ENCODE results near the gene RBMS3.
"Not testable (repeated sequence)": the region's sequence is repeated elsewhere in the genome, so short reads cannot be mapped to it uniquely, and the experiment has no call there.

RBMS3 gene

DNA sequence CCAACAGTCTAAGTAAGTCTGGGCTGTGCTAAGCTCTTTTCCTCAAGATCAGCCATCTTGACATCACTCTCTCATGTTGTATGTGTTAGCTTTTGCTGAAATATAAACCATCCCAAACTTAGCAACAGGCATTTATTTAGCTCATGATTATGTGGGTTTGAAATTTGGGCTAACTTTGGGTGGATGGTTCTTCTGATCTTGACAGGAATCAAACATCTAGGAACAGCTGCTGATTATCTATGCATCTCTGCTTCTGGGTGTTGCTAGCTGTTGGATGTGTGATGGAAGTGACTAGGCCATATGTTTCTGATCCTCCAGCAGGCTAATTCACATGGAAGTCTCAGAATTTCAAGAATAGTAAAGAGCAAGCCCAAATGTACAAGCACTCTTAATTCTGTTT lies 710.3 kb downstream of the RBMS3 start:
- DNase-seq = no peak

DNA sequence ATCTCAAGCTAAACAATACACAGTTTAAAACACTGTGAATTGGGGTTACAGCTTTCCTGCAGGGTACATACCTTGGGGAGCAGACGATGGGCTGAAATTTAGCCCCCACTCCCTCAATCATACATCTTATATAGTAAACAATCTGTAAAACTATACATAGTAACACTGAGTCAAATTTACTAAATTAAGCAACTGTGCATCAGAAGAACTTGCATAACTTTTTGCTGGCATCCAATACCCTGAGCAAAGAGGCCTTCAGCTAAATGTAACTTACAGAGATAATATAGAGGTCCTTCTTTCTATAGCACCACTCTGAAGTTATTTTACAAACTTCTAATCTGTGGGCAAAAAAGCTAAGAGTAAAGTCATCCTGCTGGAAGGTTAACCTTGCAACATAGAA lies 721.9 kb downstream of the RBMS3 start:
- no peak for DNase-seq

DNA sequence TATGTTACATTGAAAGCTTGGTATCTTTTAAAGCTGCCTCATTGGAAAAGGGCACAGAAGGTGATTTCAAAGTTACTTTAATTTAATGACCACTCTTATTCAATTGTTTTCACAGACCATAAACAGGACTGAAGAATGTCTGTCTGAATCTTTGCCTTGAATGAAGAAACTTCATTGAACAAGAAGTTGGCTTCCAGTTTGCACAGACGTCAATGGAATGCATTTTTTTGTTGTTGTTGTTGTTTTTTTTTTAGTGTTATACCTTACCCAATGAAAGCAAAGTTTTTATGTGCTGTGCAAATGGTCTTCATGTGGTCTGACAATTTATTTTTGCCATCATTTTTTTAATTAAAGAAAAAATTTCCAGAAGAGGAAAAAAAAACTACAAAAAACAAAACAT lies 722.9 kb downstream of the RBMS3 start:
- DNase-seq = no peak

DNA sequence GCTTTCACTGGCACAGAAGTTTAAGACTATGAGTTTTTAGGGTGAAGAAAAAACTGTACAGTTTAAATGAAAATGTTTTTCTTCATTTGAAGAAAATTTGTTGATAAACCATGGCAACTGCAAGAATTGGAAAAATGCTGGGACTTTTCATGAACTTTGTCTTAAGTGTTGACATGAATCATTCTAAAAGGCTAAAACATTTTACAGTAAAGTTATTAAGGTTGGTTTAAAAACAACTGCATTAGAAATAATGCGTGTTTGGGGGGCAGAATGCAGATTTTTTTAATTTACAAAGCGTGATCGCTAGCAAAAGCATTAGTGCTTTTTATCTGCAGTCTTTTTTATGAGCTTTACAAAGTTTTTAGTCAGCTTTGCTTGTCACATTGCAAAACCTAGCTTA lies 723.6 kb downstream of the RBMS3 start:
- DNase-seq = no peak

DNA sequence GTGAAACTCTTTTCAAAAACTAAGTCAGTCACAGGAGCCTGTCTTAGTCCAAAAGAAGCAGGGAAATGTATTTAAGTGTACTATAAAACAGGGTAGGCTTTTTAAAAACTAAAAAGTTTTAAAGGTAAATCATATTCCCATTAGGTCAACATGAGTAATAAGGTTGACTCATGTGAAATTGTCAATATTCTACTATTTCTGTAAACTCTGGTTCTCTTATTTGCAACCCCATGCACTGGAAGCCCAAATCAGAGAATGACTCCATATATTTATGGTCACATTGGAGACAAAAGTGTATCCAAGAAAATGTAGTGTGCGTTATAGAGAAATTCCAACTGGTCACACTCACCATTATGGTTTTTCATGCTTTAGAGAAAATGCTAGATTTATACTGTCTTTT lies 725.2 kb downstream of the RBMS3 start:
- no peak for DNase-seq

DNA sequence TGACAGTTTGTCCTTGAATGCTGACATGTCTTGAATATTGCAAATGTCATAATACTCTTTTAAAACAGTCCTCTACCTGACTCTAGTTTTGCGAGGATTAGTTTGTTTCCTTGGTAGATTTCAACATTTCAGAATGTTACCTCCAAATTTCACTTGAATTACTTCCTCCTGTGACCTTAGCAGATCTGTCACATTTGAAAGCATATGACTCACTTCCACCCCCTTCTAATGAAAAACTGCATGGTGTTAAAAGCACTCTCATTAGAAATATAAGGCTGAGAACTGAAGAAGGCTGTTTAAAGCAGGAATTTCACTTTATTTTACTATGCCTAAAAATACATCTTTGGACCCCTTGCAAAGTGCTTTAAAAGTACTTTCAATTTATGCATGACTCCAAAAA lies 726.8 kb downstream of the RBMS3 start:
- no peak for DNase-seq

DNA sequence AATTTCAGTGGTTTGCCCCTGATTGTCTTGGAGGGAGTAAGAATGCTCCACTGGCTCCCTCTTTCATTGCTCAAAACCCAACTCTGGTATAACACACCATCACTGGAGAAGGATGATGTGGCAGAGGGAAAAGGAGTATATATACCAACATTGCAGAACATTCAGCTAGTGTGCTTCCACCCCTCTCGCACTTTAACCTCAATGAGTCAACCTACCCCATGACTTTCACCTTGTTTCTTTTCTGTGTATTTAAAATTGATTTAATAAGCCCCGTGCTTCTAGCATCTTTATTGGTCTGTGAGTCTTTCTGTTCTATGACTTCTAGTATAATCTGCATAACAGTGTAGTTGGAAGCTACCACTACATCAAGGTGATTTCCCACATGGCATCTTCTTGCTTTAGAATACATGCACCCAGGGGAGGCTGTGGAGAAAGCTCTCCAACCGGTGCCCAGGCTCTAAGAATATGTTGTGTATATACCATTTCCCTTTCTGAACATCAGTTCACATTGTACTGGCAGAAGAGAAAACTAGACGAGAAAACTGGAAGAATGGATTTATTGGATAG lies 730.4 kb downstream of the RBMS3 start:
- no peak for DNase-seq

DNA sequence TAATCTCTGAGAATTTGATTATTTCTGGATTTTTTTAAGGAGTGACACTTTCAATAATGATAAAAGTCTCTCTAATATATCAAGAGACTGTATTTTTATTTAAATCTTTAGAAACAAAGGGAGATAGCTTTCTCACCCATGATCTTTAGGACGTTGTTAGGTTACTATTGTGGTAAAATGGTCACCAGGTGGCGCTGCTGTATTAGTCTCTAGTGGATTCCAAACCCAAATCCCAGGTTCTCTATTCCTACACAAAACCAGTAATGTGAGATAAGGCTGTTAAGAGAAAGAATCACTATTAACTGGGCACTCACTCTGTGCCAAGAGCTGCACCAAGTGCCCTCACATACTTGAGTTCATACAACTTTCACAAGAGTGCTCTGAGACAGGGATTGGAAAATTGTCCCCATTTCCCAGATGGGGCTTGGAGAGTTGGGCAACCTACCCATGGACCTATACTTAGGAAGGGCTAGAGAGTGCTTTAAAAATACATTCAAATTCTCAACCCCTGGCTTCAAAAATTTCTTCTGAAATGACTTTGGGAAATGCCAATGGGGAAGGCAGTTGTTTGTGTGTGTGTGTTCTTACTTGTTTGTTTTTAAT lies 732.2 kb downstream of the RBMS3 start:
- DNase-seq = peak; percentile 71

DNA sequence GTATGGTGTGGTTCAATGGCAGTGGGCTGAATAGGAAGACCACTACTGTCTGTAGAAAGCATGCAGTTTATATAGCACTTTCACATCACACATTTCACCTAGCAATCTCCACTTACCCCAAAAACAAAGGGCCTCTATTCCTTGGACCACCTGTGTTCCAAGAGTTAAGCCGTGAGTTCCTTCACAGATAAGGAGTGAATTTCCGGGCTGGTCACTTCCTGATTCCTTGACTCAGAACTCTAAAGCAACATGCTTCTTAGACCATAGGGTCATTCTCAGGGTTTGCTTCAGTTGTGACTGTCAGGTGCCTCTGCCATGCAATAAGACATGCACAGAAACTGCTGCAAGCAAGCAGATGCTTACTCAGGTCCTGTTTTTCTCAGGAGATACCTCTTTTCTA lies 737.0 kb downstream of the RBMS3 start:
- no peak for DNase-seq

DNA sequence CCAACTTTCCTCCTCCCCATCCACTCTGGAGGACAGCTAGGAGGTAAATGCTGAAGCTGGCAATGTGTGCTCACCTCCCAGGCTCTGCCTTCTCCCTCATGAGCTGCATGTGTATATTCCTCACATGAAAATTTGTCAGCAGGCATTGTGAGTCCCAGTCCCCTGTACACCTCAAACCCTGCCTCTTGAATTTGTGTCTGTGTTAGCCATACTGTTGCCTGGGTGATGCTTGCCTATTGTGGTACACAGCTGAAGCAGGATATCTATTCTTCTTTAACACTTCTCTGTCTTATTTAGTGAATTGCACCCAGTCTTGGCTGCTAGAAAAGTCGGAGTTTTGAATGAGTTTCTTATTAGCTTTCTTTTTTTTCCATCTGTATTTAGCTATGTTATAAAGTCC lies 739.5 kb downstream of the RBMS3 start:
- DNase-seq = no peak

DNA sequence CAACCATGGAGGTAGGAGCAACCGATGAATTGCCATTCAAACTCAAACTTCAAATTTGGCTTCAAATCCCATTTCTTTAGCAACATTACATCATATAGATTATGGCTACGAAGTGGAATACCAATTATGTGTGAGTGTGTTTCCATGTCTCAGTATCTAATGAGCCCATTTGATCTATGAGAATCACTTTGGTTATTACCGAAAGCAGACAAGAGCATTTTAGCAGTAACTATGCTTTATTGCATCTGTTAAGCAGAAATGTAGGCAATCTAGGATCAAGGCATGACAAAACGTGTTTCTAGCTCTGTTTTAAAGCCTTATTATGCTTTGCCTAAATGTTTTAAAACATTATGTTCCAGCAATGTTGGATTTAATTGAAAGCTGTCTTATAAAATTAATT lies 743.6 kb downstream of the RBMS3 start:
- no peak for DNase-seq

DNA sequence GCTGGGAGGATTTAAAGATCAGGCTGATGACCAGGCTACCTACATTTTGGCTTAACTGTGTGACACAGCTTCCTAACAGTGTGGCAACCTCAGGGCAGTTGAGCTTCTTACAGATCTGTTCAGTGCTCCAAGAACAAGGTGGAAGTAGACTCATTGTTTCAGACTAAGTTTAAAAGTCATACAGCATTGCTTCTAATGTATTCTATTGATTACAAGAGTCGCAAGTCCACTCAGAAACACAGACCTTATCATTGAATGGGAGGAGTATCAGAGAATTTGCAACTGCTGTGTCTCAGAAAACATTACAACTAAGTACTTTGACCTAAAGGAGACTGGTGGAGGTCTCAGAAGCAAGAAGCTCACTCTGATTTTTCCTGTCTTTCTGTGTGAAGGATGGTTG lies 746.0 kb downstream of the RBMS3 start:
- DNase-seq = no peak

DNA sequence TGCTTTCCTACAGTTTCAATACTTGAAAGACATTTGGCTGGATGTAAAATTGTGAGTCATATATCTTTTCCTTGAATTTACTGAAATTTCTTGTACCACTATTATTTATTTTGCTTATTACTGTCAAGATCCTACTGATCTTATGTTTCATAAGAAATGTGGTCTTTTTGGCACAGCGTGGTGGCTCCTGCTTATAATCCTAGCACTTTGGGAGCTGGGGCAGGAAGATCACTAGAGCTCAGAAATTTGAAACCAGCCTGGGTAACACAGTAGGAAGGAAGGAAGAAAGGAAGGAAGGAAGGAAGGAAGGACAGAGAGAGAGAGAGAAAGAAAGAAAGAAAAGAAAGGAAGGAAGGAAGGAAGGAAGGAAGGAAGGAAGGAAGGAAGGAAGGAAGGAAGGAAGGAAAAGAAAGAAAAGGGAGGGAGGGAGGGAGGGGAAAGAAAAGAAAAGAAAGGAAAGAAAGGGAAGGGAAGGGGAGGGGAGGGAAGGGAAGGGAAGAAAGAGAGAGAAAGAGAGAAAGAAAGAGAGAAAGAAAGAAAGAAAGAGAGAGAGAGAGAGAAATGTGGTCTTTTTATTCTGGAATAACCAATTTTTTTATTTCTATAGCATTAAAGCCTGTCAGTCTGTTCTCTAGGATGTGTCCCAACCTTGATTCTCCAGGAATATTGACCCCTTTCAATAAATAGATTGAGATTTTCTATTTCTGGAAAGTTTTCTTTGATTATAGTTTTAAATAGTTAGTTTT lies 753.5 kb downstream of the RBMS3 start:
- no peak for DNase-seq

DNA sequence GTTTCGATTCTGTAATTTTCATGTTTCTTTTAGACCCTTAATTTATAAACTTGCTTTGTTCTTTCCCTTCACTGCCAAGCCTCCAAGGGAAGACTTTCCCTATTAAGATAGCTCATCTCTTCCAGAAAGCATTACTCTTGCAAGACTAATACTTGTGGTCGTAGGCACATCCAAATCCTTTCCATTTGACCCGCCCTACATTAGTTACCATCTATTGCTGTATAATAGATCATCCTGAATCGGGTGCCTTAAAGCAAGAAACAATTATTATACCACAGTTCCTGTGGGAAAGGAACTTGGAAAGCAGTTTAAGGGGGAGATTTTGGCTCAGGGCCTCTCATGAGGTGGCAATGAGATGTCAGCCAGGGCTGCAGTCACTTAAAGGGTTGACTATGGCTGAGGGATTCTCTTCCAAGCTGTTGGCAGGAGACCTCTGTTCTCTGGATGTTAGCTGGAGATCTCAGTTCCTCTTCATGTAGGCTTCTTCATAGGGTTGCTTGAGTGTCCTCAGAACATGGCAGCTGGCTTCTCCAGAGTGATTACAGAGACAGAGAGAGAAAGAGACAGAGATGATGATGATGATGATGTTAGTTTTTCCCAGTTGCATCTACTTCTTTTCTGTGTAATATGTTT lies 755.2 kb downstream of the RBMS3 start:
- no peak for DNase-seq

DNA sequence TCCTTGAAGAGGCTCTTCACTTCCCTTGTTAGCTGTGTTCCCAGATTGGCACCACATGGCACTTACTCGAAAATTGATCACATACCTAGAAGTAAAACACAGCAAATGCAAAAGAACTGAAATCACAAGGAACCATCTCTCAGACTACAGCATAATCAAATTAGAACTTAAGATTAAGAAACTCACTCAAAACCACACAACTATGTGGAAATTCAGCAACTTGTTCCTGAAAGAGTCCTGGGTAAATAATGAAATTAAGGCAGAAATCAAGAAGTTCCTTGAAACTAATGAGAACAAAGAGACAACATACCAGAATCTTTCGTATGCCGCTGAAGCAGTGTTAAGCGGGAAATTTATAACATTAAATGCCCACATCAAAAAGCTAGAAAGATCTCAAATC lies 759.3 kb downstream of the RBMS3 start:
- DNase-seq = no peak

DNA sequence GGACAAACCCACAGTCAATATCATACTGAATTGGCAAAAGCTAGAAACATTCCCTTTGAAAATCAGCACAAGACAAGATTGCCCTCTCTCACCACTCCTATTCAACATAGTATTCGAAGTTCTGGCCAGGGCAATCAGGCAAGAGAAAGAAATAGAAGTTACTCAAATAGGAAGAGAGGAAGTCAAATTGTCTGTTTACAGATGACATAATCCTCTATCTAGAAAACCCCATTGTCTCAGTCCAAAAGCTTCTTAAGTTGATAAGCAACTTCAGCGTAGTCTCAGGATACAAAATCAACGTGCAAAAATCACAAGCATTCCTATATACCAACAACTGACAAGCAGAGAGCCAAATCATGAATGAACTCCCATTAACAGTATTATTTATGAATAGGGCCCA lies 760.6 kb downstream of the RBMS3 start:
- not testable (repeated sequence) for DNase-seq

DNA sequence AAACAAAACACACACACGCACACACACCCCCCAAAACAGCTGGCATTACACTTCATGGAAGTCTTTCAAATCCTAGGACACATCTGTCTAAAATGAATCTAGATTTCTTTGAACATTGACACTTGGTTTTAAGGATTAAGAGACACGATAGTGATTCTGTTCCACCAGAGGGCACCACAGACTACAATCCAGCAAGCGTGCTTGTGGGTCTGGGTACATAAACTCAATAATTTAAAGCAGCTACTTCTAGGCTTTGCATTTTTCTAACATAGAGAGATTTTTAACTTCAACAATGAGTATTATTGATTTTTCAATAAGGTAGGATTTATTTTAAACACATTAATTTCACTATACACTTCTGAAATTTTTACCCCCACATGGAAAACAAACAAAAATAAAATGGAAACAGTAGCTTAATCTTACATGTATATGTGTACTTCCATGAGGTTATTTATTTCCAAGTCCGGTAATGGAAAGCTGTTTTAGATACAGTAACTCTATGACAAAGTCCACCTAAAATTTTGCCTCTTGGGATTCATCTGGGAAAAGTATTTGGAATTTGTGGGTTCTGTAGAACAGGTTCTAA lies 761.5 kb downstream of the RBMS3 start:
- peak; percentile 45 for DNase-seq

DNA sequence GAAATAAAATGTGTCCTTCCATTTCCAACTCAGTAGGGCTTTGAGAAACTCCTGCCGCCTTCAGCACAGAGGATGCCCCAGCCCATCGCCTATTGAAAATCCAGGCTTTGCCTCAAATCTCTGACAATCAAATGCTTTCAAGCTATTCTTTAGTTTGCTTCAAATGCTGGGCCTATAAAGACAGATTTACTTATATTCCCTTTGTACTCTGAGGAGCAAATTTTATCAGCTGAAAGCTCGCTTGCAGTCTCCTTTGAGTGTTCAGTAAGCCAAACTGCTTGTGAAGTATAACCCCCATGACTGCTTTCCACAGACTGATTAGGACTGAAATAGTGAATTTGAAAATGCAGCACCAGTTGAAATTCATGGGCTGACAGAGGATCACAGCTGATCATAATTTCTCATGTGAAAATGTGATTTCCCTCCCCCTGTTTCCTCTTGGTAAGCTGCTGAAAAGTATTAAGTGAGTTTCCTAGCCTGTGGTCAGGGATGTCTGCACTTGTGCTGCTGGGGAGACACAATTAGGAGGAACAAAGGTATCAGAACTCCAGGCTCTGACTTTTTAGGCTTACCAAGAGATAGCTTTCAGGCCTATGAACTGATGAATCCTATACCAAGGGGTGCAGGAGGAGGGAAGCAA lies 762.2 kb downstream of the RBMS3 start:
- DNase-seq = no peak

DNA sequence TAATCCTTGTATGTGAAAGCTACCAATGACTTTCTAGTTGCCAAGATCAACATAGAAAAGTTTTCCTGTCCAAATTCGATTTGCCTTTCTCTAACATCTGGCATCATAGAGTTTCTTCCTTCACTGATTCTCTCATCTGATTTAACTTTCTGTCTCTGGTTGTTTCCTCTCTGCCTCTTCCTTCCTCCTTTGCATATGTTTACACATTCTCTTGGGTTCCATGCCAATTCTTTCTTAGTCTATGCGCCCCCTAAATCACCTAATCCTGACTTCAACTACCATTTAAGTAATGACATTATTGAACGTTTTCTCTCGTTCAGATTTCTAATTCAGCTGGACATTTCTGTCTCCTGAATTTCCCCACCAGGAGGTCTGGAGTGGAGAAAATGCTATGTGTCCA lies 763.6 kb downstream of the RBMS3 start:
- no peak for DNase-seq

DNA sequence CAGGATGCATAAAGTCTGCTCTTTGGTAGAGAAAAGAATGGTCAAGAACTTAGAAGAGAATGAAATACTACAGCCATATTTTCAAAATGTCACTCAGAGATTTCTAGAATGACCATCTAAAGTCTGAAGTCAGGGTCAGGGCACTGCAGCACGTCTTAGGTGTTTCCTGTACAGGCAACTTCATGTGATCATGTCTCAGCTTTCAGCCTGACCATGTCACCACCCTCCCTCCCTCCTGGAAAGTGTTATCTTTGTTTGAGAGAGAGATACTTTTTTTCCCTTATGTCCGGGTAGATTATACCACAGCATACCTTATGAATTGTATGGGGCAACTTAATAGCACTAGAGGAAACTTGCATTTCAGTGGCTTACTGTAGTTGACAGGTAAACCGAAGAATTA lies 767.6 kb downstream of the RBMS3 start:
- no peak for DNase-seq

DNA sequence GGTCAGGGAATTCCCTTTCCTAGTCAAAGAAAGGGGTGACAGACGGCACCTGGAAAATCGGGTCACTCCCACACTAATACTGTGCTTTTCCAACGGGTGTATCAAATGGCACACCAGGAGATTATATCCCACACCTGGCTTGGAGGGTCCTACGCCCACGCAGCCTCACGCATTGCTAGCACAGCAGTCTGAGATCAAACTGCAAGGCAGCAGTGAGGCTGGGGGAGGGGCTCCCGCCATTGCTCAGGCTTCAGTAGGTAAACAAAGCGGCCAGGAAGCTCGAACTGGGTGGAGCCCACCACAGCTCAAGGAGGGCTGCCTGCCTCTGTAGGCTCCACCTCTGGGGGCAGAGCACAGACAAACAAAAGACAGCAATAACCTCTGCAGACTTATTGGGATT lies 769.2 kb downstream of the RBMS3 start:
- DNase-seq = not testable (repeated sequence)

DNA sequence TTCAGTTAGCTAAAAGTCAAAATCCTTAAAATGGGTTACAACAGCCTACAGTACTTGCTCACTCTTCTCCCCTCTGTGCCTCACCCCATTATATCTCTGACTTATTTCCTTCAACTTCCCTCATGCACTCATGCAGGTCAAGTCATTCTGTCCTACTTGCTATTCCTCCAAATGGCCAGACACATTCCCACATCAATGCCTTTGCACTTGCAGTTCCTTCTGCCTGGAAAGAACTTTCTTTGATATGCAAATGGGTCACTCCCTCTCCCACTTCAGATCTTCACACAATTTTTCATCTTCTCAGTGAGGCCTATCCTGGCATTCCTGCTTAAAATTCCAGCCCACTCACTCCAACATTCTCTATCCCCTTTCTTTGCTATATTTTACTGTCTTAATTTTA lies 778.4 kb downstream of the RBMS3 start:
- DNase-seq = no peak
